Activated T-helper 1 cell treated with anti-CD3 and anti-CD28 coated beads, Interleukin-2, amount 50 U/mL, for 16 hours (primary cell): ENCODE data around the gene FADS6.
"Not testable (repeated sequence)": the region's sequence is repeated elsewhere in the genome, so short reads cannot be mapped to it uniquely, and the experiment has no call there.

Experiments
- DNase-seq, 2 donors: peaks; one replicate each; pipeline ENCODE4 v3.0.0-alpha.2; 2020; ENCODE audit warnings: low read depth in 1 of 2, low spot score in 1 of 2

FADS6 gene

DNA sequence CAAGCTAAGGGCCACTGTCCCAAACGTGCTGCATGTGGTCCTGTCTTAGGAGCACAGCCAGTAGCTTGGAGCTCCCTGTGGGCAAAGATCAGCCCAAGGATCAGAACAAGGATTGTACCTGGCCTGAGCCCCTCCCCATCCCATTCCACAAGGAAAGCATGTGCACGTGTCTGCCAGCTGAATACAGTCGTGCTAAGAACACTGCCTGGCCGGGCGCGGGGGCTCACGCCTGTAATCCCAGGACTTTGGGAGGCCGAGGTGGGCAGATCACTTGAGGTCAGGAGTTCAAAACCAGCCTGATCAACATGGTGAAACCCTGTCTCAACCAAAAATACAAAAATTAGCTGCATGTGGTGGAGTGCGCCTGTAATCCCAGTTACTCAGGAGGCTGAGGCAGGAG lies 23.4 kb downstream of the FADS6 start:
- not testable (repeated sequence) for DNase-seq

- DNase-seq: no peak
Observed at GRCh38 chr17:74868908-74869255, 24.6 kb downstream of the FADS6 start.

DNA sequence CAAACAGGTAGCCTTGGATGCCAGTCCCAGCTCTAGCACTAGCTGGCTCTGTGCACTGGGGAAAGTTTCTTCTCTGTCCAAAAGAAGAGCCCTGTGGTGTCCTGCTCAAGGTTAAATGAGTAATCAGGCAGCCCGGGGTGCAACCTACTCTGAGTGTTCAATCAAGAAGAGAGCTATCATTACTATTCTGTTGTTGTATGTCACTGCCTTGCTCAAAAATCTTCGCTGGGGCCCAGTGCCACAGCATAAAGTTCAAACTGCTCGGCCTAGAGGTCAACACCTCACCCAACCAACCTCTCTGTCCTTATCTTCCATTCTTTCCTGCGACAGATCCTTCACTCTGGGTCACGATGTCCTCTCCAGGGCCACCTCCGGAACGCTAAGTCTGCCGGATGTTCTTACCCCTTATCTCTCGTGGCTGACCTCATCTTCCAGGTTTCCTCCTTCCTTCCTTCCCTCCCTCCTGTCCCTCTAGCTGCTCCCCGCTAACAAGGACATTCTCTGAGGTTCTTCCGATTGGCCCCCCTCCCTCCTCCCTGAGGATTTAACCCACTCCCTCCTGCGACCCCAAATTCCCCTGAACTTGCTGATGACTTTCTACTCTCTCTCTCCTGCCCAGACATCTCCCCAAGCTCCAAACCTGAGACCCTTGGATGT lies 25.1 kb downstream of the FADS6 start:
- DNase-seq: no peak

DNA sequence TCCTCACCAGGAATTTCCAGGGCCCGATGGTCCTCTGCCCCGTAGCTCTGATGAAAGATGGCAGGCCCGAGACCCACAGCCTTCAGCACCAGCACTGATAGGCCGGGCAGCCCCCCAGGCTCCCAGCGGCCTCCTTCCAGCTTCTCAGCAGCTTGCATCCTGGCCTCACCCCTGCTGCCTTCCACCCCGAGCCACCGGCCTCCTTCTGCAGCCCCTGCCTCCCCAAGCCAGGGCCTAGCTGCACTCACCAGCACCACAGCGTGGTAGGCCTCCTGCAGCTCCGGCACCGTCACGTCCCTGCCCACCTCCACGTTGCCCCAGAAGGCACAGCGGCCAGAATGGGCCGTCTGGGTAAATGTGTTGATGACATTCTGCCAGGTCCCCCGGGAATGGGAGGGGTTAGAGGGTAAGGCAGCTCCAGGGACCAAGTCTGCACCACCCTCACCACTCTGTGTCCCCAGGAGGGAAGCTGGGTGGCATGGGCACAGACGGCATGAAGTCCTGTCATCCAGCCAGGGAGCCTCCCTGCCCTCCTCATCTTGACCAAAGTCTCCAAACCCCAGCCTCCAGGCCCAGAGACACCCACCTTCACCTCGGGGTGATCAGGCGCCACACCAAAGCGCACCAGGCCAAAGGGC lies 27.1 kb downstream of the FADS6 start:
- DNase-seq: no peak

- DNase-seq: no peak
Observed at GRCh38 chr17:74865504-74866197, 27.8 kb downstream of the FADS6 start.

- peak; percentile 53 to 59 for DNase-seq
Observed at GRCh38 chr17:74864866-74865395, 28.5 kb downstream of the FADS6 start.

DNA sequence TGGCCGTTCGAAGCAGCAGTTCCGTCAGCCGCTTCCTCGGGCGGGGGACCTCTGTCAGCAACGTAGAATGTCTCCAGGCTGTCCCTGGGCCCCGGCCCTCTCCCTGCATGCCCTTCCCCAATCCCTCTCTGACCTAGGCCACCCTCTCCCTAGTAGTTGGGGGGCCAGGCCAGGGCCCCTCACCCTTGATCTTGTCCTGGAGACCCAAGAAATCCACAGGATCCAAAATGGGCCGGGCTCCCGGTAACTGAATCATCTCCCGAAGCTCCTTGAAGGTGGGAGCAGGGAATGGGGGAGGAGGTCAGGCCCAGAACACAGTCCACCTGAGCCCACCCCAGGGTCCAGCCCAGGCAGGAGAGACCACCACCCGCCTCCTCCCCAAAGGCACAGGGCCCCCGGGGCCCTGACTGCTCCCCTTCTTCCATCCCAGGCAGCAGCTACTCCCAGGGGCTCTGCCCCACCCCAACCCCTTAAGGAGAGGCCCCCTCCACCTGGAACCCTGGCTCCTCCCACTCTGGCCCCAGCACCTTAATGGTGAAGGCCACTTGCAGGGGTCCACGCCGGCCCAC lies 29.1 kb downstream of the FADS6 start:
- DNase-seq: no peak

GRCh38 chr17:74863420-74864296 lies 29.8 kb downstream of the FADS6 start:
- no peak for DNase-seq

GRCh38 chr17:74862919-74863318 lies 30.5 kb downstream of the FADS6 start:
- no peak for DNase-seq

- peak; percentile 37 to 52 for DNase-seq
Observed at GRCh38 chr17:74862108-74862901, 31.1 kb downstream of the FADS6 start.

- DNase-seq: no peak
Observed at GRCh38 chr17:74861662-74862107, 31.7 kb downstream of the FADS6 start.

GRCh38 chr17:74860872-74861661 lies 32.4 kb downstream of the FADS6 start:
- no peak for DNase-seq

DNA sequence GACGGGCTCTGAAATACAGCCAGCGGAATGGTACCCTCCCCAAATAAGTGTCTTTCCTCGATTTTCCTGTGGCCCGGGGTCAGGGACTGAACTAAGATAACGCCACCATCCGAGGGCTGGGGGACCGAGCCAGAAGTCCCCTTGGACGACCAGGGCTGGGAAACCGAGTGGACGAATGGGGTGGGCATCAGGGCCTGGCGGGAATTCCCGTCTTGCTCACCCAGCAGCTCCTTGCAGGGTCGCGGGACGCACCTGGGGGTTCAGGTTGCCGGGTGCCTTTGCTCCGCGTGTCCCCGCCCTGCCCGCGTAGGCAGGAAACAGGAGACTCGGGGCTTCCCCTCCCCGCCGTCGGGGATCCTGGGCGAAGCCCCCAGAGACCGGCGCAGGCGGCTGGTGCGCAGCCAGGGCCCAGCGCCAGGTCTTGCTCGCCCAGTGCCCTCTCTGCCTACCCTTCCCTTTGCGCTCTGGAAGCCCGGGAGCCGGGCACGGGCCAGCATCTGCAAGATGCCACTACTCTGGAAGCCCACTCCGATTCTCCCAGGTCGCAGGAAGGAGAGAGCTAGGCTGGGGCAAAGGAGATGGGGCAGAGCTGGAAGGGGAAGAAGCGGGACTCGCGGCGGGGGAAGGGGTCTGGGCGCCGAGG lies 33.1 kb downstream of the FADS6 start:
- no peak for DNase-seq

DNA sequence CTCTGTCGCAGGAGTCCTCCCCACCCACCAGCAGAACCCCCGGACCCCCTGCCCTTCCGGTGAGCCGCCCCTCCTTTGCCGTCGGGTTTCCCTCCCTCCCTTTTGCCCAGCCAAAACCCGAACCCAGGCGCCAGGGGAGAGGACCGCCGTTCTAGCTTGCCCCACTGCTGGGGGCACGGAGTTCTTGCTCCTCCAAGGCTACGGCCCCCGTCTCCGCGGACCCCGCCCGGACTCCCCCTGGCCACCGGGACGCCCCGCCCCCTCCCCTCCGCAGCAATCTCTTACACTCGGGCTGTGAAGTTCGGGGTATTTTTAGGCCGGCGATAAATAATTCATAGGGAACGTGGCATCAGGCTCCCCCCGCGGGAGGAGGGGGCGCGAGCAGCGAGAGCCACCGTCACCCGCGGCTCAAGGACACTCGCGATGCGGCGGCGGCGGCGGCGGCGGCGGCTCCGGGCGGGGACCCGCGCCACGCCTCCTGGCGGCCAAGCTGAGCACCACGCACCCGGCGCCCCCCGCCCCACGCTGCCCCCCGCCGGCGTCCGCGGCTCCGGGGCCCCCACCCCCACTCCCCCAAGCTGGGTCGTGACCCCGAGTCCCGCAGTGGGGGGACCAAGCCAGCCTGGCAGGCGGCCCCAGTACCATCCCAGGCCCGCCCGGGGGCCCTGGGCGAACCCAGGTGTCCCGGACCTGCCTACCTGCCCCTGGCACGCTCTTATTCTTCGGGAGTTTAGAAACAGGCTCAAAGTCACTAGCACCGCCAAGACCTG lies 33.8 kb downstream of the FADS6 start, which contains the start of gene GRIN2C:
Gene GRIN2C (minus strand): TSS at position 427 of the 770 bp plus-strand sequence. CDS start 4,793 bp downstream, outside the sequence.
- DNase-seq: peak in 1 of 2 donors; percentile 19

- no peak for DNase-seq
Observed at GRCh38 chr17:74858672-74859458, 34.6 kb downstream of the FADS6 start.

- DNase-seq: no peak
Observed at GRCh38 chr17:74857191-74857590, 36.2 kb downstream of the FADS6 start.

GRCh38 chr17:74856112-74856511 lies 37.3 kb downstream of the FADS6 start:
- no peak for DNase-seq
